Stimulated activated CD4-positive, alpha-beta T cell treated with anti-CD3 and anti-CD28 coated beads, Interleukin-4, amount 100 ng/mL, for 48 hours (primary cell): ENCODE measurements around the gene LAMA1.
"Not testable (repeated sequence)": the region's sequence is repeated elsewhere in the genome, so short reads cannot be mapped to it uniquely, and the experiment has no call there.

Experiments
- DNase-seq, 2 donors: peaks; one replicate each; pipeline ENCODE4 v3.0.0-alpha.2; 2020; ENCODE audit warnings: low read depth in 2 of 2

LAMA1 gene, protein sequence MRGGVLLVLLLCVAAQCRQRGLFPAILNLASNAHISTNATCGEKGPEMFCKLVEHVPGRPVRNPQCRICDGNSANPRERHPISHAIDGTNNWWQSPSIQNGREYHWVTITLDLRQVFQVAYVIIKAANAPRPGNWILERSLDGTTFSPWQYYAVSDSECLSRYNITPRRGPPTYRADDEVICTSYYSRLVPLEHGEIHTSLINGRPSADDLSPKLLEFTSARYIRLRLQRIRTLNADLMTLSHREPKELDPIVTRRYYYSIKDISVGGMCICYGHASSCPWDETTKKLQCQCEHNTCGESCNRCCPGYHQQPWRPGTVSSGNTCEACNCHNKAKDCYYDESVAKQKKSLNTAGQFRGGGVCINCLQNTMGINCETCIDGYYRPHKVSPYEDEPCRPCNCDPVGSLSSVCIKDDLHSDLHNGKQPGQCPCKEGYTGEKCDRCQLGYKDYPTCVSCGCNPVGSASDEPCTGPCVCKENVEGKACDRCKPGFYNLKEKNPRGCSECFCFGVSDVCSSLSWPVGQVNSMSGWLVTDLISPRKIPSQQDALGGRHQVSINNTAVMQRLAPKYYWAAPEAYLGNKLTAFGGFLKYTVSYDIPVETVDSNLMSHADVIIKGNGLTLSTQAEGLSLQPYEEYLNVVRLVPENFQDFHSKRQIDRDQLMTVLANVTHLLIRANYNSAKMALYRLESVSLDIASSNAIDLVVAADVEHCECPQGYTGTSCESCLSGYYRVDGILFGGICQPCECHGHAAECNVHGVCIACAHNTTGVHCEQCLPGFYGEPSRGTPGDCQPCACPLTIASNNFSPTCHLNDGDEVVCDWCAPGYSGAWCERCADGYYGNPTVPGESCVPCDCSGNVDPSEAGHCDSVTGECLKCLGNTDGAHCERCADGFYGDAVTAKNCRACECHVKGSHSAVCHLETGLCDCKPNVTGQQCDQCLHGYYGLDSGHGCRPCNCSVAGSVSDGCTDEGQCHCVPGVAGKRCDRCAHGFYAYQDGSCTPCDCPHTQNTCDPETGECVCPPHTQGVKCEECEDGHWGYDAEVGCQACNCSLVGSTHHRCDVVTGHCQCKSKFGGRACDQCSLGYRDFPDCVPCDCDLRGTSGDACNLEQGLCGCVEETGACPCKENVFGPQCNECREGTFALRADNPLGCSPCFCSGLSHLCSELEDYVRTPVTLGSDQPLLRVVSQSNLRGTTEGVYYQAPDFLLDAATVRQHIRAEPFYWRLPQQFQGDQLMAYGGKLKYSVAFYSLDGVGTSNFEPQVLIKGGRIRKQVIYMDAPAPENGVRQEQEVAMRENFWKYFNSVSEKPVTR (N-terminal part only)

DNA sequence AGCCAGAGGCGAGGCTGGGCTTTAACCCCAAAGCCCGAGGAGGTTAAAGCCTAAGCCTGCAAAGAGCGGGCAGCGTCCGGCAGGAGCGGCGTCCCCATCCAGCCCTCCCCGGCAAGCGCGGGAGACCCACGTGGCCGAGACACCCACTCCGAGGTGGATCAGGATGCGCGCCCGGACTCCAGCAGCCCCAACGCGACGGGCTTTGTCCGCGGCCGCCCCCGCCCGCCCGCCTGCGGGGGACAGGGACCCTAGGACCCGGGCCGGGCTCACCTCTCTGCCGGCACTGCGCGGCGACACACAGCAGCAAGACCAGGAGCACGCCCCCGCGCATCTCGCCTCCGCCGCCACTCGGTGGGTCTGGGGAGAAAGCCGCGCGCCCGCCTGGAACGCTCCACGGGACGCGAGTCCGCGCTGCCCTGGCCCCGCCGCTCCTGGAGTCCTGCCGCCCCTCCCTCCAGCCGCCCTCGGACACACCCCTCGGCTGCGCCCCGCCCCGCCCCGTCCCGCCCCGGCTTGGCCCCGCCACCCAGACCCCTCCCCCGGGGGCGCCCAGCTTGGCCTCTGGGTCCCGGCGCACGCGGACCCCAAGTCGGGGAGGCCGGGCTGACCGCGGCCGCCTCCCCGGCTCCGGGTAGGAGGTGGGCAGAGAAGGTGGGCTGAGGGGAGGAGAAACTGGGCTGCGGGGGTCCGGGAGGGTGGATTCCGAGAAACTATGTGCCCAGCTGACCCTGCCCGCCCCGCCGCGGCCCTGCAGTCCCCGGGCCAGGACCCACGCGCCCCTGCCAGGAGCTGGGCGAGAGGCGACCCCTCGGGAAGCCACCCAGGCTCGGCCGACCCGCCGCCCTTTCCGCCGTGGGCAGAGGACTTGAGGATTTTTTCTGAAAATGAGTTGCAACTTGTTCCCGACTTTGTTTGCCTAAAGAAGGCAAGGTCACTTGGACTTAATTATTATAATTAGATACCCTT is at the start of gene LAMA1:
Gene LAMA1, minus strand, starts transcription at position 408 of the 966 bp plus-strand sequence. Its CDS starts 77 bp downstream, at position 331.
- no peak for DNase-seq

DNA sequence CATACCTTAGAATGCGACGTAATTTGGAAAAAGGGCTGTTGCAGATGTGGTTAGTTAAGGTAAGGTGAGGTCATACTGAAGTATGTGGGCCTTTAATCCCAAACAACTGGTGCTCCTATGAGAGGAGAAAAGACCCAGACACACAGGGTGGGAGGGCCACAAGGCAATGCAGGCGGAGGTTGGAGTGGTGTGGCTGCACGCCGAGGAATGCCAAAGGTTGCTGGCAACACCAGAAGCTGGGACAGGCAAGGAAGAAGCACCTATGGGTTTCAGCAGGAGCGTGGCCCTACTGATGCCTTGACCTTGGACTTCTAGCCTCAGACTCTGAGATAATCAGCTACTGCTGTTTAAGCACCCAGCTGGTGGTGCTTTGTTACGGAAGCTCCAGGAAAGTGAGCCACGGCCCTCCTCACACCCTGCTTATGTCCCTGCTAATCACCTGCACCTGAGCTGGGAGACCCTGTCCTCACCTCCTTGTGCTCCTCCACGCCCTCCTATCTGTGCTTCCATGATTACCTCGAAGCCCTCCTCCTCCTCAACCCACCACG is 48.3 kb upstream of the LAMA1 start:
- DNase-seq = no peak

- DNase-seq = no peak
Observed at GRCh38 chr18:7164323-7165004, 46.9 kb upstream of the LAMA1 start.

GRCh38 chr18:7158216-7158615 is 40.6 kb upstream of the LAMA1 start:
- DNase-seq = no peak

DNA sequence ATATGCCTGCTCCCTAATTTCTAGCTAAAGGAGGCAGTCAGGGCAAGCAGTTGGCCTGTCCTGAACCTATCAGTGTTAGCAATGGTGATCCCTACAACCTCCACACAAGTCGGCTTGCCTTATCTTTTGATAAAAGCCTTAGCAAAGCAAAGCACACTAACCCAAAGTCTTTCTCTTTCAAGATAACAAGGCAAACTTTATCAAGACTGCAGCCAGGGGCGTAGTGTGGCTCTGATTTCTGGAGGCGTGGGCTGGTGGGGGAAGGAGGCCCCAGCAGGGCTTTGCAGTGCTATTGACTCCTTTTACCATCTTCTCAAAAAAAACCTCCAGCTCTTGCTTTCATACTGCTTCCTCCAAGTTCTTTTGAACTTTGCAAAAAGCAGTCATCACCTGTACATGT is 40.2 kb upstream of the LAMA1 start:
- no peak for DNase-seq

- DNase-seq = no peak
Observed at GRCh38 chr18:7155887-7156286, 38.3 kb upstream of the LAMA1 start.

DNA sequence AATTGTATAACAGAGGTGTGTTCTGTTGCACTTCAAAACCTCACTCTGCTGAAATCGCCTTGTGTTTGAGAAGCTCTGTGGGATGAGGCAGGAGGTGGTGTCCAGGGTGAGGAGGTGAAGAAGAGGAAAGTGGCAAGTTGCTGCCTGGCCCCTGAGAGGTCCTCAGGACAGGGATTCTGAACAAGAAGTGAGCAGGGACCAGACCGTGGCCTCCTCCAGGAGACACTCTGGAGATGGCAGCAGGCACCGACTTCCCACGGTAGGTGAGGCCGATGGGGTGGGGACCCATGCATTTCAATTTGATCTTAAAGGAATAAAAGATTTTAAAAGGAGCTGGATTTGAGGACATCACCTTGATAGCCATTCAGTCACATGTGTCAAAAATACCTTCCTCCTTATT is 37.5 kb upstream of the LAMA1 start:
- DNase-seq = no peak

- DNase-seq = no peak
Observed at GRCh38 chr18:7152440-7152839, 34.8 kb upstream of the LAMA1 start.

DNA sequence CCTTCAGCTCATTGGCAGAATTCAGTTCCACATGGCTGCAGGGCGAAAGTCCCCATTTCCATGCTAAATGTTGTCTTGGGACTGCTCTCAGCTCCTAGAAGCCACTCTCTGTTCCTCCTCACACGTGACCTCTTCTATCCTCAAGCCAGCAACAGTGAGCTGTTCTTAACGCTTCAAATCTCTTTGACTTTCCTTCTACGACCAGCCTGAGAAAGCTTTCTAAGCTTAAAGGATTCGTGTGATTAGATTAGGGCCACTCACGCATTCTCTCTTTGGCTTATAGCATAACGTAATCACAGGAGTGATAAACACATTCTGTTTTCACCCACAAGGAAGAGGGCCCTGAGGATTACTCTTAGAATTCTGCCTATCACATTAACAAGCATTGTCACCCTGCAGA is 29.8 kb upstream of the LAMA1 start:
- no peak for DNase-seq

DNA sequence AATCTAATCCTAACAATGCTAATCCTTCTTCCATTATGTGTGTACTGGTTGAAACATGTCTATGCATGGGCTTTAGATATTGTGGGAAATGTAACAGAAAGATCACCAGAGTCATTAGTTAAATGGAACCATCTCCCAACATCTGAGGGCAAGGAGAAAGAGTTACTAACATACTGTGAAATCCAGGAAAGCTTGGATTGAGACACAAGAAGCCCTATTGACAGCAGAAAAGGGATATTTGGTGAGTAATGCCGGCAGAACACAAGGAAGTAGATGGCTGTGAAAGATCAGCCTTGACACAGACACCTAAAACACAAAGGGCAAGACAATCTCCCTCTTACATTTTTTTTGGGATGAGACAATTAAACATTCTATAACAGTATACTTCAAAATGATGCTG is 28.5 kb upstream of the LAMA1 start:
- no peak for DNase-seq

DNA sequence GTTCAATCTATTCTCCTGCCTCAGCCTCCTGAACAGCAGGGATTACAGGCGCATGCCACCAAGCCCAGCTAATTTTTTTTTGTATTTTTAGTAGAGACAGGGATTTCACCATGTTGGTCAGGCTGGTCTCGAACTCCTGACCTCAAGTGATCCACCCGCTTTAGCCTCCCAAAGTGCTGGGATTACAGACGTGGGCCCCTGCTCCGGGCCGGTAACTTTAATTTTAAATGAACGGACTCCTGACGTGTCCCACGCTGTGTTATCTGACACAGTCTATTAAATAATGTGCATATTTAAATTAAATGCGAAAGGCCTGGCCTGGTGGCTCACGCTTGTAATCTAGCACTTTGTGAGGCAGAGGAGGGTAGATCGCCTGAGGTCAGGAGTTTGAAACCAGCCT is 27.3 kb upstream of the LAMA1 start:
- DNase-seq = not testable (repeated sequence)

- no peak for DNase-seq
Observed at GRCh38 chr18:7141287-7141686, 23.7 kb upstream of the LAMA1 start.

GRCh38 chr18:7139409-7139808 is 21.8 kb upstream of the LAMA1 start:
- DNase-seq = no peak

- no peak for DNase-seq
Observed at GRCh38 chr18:7133181-7133580, 15.6 kb upstream of the LAMA1 start.

DNA sequence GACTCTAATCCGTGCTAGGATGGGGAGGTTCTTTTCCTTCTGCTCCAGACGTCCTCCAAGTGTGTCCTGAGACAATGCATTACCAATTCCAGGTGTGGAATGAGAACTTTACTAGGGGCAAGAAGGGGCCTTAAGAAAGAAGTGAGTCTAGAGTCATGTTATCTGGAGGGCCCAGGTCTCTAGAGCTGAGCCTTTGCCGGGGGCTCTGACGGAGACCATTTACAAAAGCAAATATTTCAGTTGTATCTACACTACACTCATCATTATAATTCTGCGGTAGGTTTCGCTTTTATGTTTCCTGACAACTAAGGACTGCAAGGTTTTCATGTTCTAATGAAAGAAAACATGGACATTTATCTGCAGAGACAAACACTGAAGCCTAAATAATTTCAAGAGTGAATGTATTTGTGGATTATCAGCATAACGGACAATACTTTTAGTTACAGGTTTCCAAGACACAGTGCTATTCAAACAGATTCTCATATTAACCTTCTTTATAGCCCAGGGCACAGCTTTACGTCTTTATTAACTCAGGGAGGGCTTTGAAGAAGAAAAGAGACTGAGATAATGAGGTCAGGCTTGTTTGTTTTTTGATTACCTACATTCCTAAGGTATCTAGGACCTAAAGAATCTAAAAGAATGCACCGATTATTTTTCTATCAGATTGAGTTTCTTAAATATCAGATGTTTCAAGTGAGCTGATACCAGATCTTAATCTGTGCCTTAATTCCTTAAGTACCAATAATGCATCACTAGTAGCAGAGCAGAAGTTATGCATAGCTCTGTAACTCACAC is 15.0 kb upstream of the LAMA1 start:
- no peak for DNase-seq

- DNase-seq = no peak
Observed at GRCh38 chr18:7122376-7122775, 4.8 kb upstream of the LAMA1 start.

DNA sequence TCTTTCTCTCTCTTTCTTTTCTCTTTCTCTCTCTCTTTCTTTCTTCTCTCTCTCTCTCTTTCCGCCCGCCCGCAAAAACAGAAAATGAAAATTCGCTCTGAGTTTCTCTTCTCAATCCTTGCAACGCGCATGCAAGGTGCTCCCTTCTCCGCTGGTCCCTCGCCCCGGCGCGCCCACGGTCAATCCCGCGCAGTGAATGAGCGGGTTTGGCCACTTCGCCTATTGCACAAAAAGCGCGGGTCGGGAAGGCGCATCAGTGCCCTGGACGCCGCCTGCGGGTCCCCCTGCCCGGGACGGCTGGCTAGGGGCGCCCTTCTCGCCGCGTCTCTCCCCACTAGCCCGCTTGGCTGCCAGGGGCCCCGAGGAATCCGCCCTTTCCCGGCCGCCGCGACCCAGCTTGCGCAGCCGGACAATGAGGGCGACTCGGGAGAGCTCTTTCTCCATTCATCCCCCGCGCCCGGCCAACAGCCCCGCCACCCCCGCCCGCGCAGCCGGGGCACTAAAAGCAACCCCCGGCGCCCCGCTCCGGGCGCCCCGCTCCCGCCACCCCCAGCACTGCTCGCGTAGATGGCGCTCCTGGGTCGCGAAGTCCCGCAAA is 706 bp downstream of the LAMA1 start:
- no peak for DNase-seq

GRCh38 chr18:7116001-7116730 is 1.4 kb downstream of the LAMA1 start:
- DNase-seq = no peak
